HEK293 (cell line): ENCODE data around the gene HSD17B13.
"Not testable (repeated sequence)": the region's sequence is repeated elsewhere in the genome, so short reads cannot be mapped to it uniquely, and the experiment has no call there.

Experiments
- CTCF ChIA-PET: fragments of 350-600 bp; formaldehyde crosslinking; extraction: SDS; loops from one replicate; lab custom pipeline; 2021; ENCODE audit warnings: antibody characterized with exemption; lab: Yijun Ruan, JAX
- POLR2A ChIA-PET: fragments of 300-600 bp; formaldehyde crosslinking; extraction: SDS; loops from one replicate; lab custom pipeline; 2020; ENCODE audit warnings: antibody characterized with exemption, inconsistent platforms; lab: Yijun Ruan, JAX
- H3K27ac ChIP-seq: fragments of 200-500 bp; sonication (Bioruptor generic); 2 replicates; pipeline ENCODE4 v1.5.1; 2014; ENCODE audit warnings: low read depth, low read length, control low read depth, inconsistent platforms; ENCODE audit errors: extremely low read depth
- H3K36me3 ChIP-seq, 2 experiments: fragments of 200-500 bp in 1 of 2; sonication (Bioruptor generic) in 1 of 2; 1 replicate in 1 of 2; 2 replicates in 1 of 2; pipeline ENCODE4 v1.5.1; 2014 to 2017; ENCODE audit warnings: inconsistent platforms in 2 of 2, low read length in 2 of 2; ENCODE audit not compliant: control insufficient read depth in 2 of 2, insufficient read depth in 1 of 2
- H3K4me1 ChIP-seq: fragments of 200-500 bp; sonication (Bioruptor generic); 2 replicates; pipeline ENCODE4 v1.5.1; 2014; ENCODE audit warnings: mild to moderate bottlenecking, low read length, inconsistent platforms; ENCODE audit not compliant: control insufficient read depth, insufficient read depth
- H3K4me3 ChIP-seq: 2 replicates; pipeline ENCODE4 v1.5.1; 2011; ENCODE audit warnings: low read depth, mild to moderate bottlenecking, control low read depth, low read length, moderate library complexity
- H3K9me3 ChIP-seq: fragments of 200-500 bp; sonication (Bioruptor generic); 2 replicates; pipeline ENCODE4 v1.5.1; 2014; ENCODE audit warnings: low read depth, low read length, inconsistent platforms; ENCODE audit not compliant: control insufficient read depth, insufficient read depth
- GLIS1 ChIP-seq: fragments of 450-650 bp; formaldehyde crosslinking; IDR thresholded peaks from 2 replicates; pipeline ENCODE4 v1.5.1; 2016; ENCODE audit warnings: missing biosample characterization, missing genetic modification characterization
- PRDM1 ChIP-seq: fragments of 450-650 bp; formaldehyde crosslinking; IDR thresholded peaks from 2 replicates; pipeline ENCODE4; 2016; ENCODE audit warnings: missing biosample characterization, missing genetic modification characterization
- RBAK ChIP-seq: fragments of 450-650 bp; formaldehyde crosslinking; IDR thresholded peaks from 2 replicates; pipeline ENCODE4 v1.5.1; 2016; ENCODE audit warnings: missing biosample characterization, missing genetic modification characterization
- SETDB1 ChIP-seq: IDR thresholded peaks from one replicate; pipeline ENCODE4 v1.6.1; 2017; ENCODE audit warnings: mild to moderate bottlenecking, low read length, moderate library complexity, mixed read lengths; ENCODE audit not compliant: insufficient read length
- YY1 ChIP-seq: fragments of 450-650 bp; formaldehyde crosslinking; IDR thresholded peaks from 2 replicates; pipeline ENCODE4 v1.5.1; 2018; ENCODE audit warnings: missing biosample characterization, missing genetic modification characterization
- ZFP69B ChIP-seq: fragments of 450-650 bp; formaldehyde crosslinking; IDR thresholded peaks from 2 replicates; pipeline ENCODE4 v1.5.1; 2016; ENCODE audit warnings: missing biosample characterization, missing genetic modification characterization
- ZNF157 ChIP-seq: fragments of 450-650 bp; formaldehyde crosslinking; IDR thresholded peaks from 2 replicates; pipeline ENCODE4 v1.5.1; 2016; ENCODE audit warnings: missing biosample characterization, missing genetic modification characterization
- ZNF174 ChIP-seq: fragments of 450-650 bp; formaldehyde crosslinking; IDR thresholded peaks from 2 replicates; pipeline ENCODE4 v1.5.0; 2017; ENCODE audit warnings: missing biosample characterization, mild to moderate bottlenecking, missing genetic modification characterization
- ZNF184 ChIP-seq: fragments of 450-650 bp; IDR thresholded peaks from 2 replicates; pipeline ENCODE4 v1.5.1; 2018; ENCODE audit warnings: missing biosample characterization, mild to moderate bottlenecking, missing genetic modification characterization
- ZNF324 ChIP-seq: fragments of 450-650 bp; formaldehyde crosslinking; IDR thresholded peaks from 2 replicates; pipeline ENCODE4 v1.5.1; 2016; ENCODE audit warnings: missing biosample characterization, missing genetic modification characterization
- ZNF394 ChIP-seq: fragments of 450-650 bp; formaldehyde crosslinking; IDR thresholded peaks from 2 replicates; pipeline ENCODE4 v1.5.1; 2016; ENCODE audit warnings: missing biosample characterization, missing genetic modification characterization, mild to moderate bottlenecking, moderate library complexity, borderline replicate concordance
- ZNF530 ChIP-seq: fragments of 450-650 bp; formaldehyde crosslinking; IDR thresholded peaks from 2 replicates; pipeline ENCODE4 v1.5.1; 2016; ENCODE audit warnings: low read depth, missing biosample characterization, missing genetic modification characterization
- ZNF549 ChIP-seq: fragments of 450-650 bp; IDR thresholded peaks from 2 replicates; pipeline ENCODE4 v1.5.1; 2018; ENCODE audit warnings: missing biosample characterization, missing genetic modification characterization, mild to moderate bottlenecking, inconsistent platforms, moderate library complexity
- ZNF571 ChIP-seq: fragments of 450-650 bp; formaldehyde crosslinking; IDR thresholded peaks from 2 replicates; pipeline ENCODE4 v1.5.0; 2017; ENCODE audit warnings: missing biosample characterization, missing genetic modification characterization
- ZNF610 ChIP-seq: fragments of 450-650 bp; formaldehyde crosslinking; IDR thresholded peaks from 2 replicates; pipeline ENCODE4 v1.5.1; 2016; ENCODE audit warnings: missing biosample characterization, missing genetic modification characterization, borderline replicate concordance
- ZNF624 ChIP-seq: fragments of 450-650 bp; formaldehyde crosslinking; IDR thresholded peaks from 2 replicates; pipeline ENCODE4 v1.5.1; 2017; ENCODE audit warnings: missing biosample characterization, missing genetic modification characterization
- ZSCAN16 ChIP-seq: fragments of 450-650 bp; formaldehyde crosslinking; IDR thresholded peaks from 2 replicates; pipeline ENCODE4 v1.5.1; 2016; ENCODE audit warnings: missing biosample characterization, missing genetic modification characterization
- ZXDB ChIP-seq: fragments of 450-650 bp; formaldehyde crosslinking; IDR thresholded peaks from 2 replicates; pipeline ENCODE4 v1.5.1; 2016; ENCODE audit warnings: missing biosample characterization, missing genetic modification characterization
- TF ChIP-seq, protein P1 (sequence below): fragments of 450-650 bp; formaldehyde crosslinking; IDR thresholded peaks from 2 replicates; pipeline ENCODE4 v1.5.1; 2016; ENCODE audit warnings: missing biosample characterization, missing genetic modification characterization
- TF ChIP-seq, protein P2 (sequence below): fragments of 450-650 bp; formaldehyde crosslinking; IDR thresholded peaks from 2 replicates; pipeline ENCODE4 v1.5.1; 2016; ENCODE audit warnings: missing biosample characterization, missing genetic modification characterization
- TF ChIP-seq, protein P3 (sequence below): fragments of 450-650 bp; formaldehyde crosslinking; IDR thresholded peaks from 2 replicates; pipeline ENCODE4; 2016; ENCODE audit warnings: missing biosample characterization, missing genetic modification characterization

HSD17B13 gene

DNA sequence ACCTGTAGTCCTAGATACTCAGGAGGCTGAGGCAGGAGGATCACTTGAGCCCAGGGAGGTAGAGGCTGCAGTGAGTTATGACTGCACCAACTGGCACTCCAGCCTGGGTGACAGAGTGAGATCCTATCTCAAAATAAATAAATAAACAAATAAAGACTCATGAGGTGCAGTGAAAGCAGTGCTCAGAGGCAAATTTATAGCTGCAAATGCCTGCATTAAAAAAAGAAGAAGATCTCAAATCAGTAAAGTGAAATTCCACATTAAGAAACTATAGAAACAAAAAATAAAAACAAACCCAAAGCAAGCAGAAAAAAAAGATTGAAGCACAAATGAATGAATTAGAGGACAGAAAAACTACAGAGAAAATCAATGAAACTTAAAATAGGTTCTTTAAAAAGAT lies 22.5 kb upstream of the HSD17B13 start:
- Histone ChIP-seq H3K4me3 (no peak overlapping the region), H3K27ac (no peak overlapping the region), H3K36me3 (peaks cover 0 to 27% of the 10 kb centered on the region in 2 experiments; a peak in 2 of 3 replicates), H3K9me3 (no peaks in the 10 kb centered on the region), H3K4me1 (no peaks in the 10 kb centered on the region)
- TF ChIP-seq PRDM1 (tag by site-specific recombination) (no peak), SETDB1 (peak; percentile 65)
- TF ChIP-seq, protein P1, sequence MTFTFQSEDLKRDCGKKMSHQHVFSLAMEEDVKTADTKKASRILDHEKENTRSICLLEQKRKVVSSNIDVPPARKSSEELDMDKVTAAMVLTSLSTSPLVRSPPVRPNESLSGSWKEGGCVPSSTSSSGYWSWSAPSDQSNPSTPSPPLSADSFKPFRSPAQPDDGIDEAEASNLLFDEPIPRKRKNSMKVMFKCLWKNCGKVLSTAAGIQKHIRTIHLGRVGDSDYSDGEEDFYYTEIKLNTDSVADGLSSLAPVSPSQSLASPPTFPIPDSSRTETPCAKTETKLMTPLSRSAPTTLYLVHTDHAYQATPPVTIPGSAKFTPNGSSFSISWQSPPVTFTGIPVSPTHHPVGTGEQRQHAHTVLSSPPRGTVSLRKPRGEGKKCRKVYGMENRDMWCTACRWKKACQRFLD (tag by site-specific recombination) = no peak
- ChIA-PET POLR2A (no interaction called here), CTCF (no interaction called here)

DNA sequence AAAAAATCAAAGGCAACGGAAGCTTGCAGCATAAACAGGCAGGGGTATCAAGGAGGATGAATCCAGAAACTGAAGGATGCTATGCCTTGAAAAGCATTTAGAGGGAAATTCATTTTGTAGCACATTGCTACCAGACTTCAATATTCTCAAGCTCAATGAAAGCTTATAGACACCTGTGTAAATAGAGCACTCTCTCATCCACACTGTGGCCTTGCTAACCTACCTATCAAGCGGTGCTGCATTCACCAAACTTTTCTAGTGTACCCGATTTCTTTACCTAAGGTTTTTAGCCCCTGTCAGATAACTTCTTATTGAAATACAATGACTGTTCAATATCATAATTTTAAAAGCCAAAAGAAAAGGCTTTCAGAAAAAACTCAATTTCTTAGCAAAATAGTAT lies 20.2 kb upstream of the HSD17B13 start:
- H3K4me1 ChIP-seq = no peaks in the 10 kb centered on the region
- TF ChIP-seq ZNF174 (no peak), ZSCAN16 (no peak), ZNF624 (no peak), ZNF571 (tag by site-specific recombination) (no peak), ZNF394 (tag by site-specific recombination) (no peak)
- TF ChIP-seq, all 188 proteins: peak for 0
- H3K4me3 ChIP-seq = no peak overlapping the region
- H3K36me3 ChIP-seq = peaks cover 0 to 45% of the 10 kb centered on the region in 2 experiments; a peak in 2 of 3 replicates
- H3K27ac ChIP-seq = no peak overlapping the region
- no peaks in the 10 kb centered on the region for H3K9me3 ChIP-seq
- ChIA-PET POLR2A (no interaction called here), CTCF (no interaction called here)

DNA sequence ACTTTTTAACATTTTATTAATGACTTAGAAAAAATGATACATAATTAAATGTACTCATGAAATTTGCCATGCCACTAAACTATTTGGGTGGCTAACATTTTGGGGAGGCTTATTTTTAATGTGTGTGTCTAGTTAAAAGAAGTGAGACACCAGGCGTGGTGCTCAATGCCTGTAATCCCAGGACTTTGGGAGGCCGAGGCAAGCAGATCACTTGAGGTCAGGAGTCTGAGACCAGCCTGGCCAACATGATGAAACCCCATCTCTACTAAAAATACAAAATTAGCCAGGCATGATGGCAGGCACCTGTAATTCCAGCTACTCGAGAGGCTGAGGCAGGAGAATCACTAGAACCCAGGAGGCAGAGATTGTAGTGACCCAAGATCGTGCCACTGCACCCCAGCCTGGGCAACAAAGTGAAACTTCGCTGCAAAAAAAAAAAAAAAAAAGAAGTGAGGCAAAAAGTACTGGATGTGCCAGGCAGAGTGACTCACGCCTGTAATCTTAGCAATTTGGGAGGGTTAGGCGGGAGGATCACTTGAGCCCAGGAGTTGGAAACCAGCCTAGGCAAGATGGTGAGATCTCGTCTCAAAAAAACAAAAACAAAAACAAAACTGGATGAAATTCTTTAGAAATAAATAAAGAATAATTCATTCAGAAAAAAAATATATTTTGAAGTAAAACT lies 19.4 kb upstream of the HSD17B13 start:
- H3K9me3 ChIP-seq, POLR2A ChIA-PET, H3K4me3 ChIP-seq, CTCF ChIA-PET, H3K4me1 ChIP-seq, H3K27ac ChIP-seq: not testable (repeated sequence)
- peaks cover 0 to 53% of the 10 kb centered on the region in 2 experiments; a peak in 2 of 3 replicates for H3K36me3 ChIP-seq

DNA sequence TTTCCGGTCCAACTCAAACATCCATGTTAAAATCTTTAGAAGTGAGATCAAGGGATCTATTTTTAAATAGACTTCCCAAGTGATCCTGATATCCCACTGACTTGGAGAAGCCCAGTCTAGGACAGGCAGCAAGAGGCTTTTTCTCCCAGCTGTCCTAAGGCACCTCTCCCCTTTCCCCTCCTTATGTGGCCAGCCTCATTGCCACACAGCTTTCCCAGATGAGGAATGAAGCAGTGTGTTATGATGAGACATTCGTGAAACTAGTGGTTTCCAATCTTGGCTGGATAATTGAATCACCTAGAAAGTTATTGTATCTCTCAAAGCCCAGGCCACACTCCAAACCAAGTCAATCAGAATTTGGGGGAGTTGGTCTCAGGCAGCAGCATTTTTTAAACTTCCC lies 16.8 kb upstream of the HSD17B13 start:
- no peaks in the 10 kb centered on the region for H3K4me1 ChIP-seq
- no peak overlapping the region for H3K4me3 ChIP-seq
- no peaks in the 10 kb centered on the region for H3K9me3 ChIP-seq
- TF ChIP-seq ZXDB (tag by site-specific recombination) = no peak
- no peak for TF ChIP-seq GLIS1
- no peak for TF ChIP-seq RBAK (tag by site-specific recombination)
- H3K36me3 ChIP-seq = peaks cover 0 to 61% of the 10 kb centered on the region in 2 experiments; a peak in 2 of 3 replicates
- no peak overlapping the region for H3K27ac ChIP-seq
- CTCF ChIA-PET = no interaction called here
- POLR2A ChIA-PET = no interaction called here

DNA sequence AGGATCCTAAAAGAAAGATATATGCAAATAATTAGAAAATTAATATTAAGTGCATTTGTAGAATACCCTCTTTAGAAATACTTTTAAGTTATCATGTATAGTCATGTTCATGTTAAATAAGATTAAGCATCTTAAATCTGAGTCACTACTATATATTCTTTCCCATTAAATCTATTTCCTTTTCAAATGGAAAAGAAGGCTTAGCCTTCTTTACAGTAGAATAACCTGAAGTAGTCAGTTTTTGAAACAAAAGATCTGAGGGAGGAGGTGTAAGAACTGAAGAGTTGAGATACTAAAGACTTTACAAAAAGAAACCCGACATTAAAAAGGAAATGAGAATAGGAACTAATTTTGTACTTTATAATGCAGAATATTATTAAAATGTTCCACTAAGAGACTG lies 14.7 kb upstream of the HSD17B13 start:
- peaks cover 0 to 61% of the 10 kb centered on the region in 2 experiments; a peak in 2 of 3 replicates for H3K36me3 ChIP-seq
- TF ChIP-seq ZFP69B (tag by site-specific recombination) = no peak
- no peak for TF ChIP-seq ZNF324 (tag by site-specific recombination)
- TF ChIP-seq ZNF530 (tag by site-specific recombination) = no peak
- TF ChIP-seq, protein P2, sequence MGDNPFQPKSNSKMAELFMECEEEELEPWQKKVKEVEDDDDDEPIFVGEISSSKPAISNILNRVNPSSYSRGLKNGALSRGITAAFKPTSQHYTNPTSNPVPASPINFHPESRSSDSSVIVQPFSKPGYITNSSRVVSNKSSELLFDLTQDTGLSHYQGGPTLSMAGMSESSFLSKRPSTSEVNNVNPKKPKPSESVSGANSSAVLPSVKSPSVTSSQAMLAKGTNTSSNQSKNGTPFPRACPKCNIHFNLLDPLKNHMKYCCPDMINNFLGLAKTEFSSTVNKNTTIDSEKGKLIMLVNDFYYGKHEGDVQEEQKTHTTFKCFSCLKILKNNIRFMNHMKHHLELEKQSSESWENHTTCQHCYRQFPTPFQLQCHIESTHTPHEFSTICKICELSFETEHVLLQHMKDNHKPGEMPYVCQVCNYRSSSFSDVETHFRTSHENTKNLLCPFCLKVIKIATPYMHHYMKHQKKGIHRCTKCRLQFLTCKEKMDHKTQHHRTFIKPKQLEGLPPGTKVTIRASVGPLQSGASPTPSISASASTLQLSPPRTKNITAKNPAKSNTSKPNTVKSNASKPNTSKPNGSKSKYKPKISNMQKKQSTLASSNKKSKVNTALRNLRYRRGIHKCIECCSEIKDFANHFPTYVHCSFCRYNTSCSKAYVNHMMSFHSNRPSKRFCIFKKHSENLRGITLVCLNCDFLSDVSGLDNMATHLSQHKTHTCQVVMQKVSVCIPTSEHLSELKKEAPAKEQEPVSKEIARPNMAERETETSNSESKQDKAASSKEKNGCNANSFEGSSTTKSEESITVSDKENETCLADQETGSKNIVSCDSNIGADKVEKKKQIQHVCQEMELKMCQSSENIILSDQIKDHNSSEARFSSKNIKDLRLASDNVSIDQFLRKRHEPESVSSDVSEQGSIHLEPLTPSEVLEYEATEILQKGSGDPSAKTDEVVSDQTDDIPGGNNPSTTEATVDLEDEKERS = no peak
- no peak for TF ChIP-seq ZNF549
- TF ChIP-seq, protein P3, sequence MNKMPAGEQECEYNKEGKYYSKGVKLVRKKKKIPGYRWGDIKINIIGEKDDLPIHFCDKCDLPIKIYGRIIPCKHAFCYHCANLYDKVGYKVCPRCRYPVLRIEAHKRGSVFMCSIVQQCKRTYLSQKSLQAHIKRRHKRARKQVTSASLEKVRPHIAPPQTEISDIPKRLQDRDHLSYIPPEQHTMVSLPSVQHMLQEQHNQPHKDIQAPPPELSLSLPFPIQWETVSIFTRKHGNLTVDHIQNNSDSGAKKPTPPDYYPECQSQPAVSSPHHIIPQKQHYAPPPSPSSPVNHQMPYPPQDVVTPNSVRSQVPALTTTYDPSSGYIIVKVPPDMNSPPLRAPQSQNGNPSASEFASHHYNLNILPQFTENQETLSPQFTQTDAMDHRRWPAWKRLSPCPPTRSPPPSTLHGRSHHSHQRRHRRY (tag by site-specific recombination) = no peak
- TF ChIP-seq ZNF184 (tag by site-specific recombination) = no peak
- TF ChIP-seq YY1 = no peak
- TF ChIP-seq ZNF157 (tag by site-specific recombination) = no peak
- no peak for TF ChIP-seq ZNF394 (tag by site-specific recombination)
- TF ChIP-seq ZNF610 (tag by site-specific recombination) = no peak
- H3K27ac ChIP-seq = no peak overlapping the region
- H3K4me3 ChIP-seq = no peak overlapping the region
- H3K9me3 ChIP-seq = no peaks in the 10 kb centered on the region
- ChIA-PET POLR2A (no interaction called here), CTCF (no interaction called here)
- no peaks in the 10 kb centered on the region for H3K4me1 ChIP-seq
